SKM-1 (cell line): ENCODE measurements around the gene FBXL14.

Experiments used
- DNase-seq: peaks from one replicate; lab custom pipeline; 2025; ENCODE audit not compliant: unreplicated experiment; lab: John Stamatoyannopoulos, UW

FBXL14 gene

DNA sequence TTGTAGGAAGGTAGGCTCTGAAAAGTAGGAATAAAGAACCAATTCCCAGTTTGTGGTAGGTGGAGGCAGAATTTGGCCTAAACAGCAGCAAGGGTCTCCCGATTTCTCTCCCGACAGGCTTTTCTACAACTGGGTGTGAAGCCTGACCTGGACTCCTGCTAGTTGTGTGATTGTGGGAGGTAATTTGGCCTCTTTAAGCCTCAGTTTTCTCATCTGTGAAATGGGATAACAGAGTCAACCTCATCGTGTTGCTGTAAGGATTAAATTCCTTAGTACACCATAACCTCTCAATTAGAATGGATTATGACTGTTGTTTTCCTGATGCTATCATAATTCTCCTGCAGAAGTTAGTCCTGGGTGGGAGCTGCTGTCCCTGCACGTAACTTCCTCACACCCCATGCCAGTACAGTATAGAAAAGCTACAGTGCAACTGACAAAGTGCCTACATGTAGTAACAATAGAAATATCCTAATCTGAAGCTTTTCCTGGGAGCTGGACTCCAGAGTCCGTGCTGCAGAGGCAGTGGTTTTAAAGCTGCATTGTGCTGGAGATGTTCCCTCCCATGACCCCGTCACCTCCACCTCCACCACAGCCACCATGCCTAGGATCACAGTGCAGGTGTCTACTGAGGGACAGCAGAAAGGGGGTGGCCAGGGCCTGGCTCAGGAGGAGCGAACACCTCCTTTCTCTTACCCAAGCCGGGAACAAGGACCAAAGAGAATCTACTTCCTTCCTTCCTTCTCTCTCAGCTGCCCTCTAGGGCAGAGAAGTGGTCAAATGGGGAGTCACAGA, 76.5 kb downstream of the FBXL14 start:
- DNase-seq: no peak

- no peak for DNase-seq
These were observed 77.4 kb downstream of the FBXL14 start for GRCh38 chr12:1517007-1517406.
